OCI-LY1 (cell line): Measurements from ENCODE around the gene FAM114A1.

ENCODE experiments used
- EZH2 ChIP-seq: fragments of 200-600 bp; sonication (generic), shearing (Covaris generic); IDR thresholded peaks from 2 replicates; pipeline ENCODE4 v1.8.0; 2017; ENCODE audit warnings: borderline replicate concordance, mixed run types, mild to moderate bottlenecking, antibody characterized with exemption, low read length, moderate library complexity, mixed read lengths
- TF ChIP-seq, protein P1 (sequence below): fragments of 200-600 bp; sonication (generic), shearing (Covaris generic); IDR thresholded peaks from 2 replicates; pipeline ENCODE4 v1.5.1; 2017; ENCODE audit warnings: mild to moderate bottlenecking, antibody characterized with exemption, low read length, moderate library complexity, mixed read lengths

DNA sequence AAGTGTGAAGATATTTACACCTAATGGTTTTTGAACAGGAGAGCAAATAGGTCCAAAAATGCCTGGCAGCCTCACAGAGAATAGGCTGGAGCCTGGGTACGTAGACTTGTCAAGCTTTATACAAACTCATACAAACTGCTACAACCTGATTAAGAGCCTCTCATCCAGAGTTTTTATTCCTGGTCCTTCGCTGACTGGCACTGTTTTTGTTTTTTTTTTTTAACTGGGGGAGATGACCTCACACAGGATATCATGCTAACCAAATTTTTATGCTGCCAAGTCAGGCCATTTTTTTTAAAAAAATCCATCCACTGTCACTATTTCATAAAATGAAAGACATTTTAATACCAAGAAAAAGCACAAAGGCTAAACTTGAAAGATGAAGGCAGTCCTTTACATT lies 1.9 kb downstream of the FAM114A1 start:
- TF ChIP-seq, protein P1, sequence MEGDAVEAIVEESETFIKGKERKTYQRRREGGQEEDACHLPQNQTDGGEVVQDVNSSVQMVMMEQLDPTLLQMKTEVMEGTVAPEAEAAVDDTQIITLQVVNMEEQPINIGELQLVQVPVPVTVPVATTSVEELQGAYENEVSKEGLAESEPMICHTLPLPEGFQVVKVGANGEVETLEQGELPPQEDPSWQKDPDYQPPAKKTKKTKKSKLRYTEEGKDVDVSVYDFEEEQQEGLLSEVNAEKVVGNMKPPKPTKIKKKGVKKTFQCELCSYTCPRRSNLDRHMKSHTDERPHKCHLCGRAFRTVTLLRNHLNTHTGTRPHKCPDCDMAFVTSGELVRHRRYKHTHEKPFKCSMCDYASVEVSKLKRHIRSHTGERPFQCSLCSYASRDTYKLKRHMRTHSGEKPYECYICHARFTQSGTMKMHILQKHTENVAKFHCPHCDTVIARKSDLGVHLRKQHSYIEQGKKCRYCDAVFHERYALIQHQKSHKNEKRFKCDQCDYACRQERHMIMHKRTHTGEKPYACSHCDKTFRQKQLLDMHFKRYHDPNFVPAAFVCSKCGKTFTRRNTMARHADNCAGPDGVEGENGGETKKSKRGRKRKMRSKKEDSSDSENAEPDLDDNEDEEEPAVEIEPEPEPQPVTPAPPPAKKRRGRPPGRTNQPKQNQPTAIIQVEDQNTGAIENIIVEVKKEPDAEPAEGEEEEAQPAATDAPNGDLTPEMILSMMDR: no peak
- TF ChIP-seq EZH2: no peak
